ENCODE measurements around the gene LGALS9.
"Not testable (repeated sequence)": the region's sequence is repeated elsewhere in the genome, so short reads cannot be mapped to it uniquely, and the experiment has no call there.

Gene LGALS9

DNA sequence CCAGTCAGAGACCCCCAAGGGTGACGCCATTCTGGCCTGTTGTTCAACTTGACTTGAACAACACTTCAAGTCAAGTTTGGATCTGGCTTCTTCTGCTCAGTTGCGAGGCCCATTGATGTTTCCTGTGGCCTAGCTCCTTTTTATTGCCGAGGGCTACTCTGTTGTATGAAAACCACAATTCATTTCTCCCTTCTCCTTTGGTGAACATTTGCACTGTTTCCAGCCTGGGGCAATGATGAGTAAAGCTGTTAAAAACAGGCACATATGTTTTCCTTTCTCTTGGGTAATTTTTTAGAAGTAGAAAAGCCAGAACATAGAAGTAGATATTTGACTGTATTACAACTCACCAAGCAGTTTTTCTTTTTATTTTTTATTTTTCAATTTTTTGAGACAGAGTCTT lies 1.7 kb upstream of the LGALS9 start:
- DNase-seq (ENCODE audit: low spot score), result not testable (repeated sequence)

DNA sequence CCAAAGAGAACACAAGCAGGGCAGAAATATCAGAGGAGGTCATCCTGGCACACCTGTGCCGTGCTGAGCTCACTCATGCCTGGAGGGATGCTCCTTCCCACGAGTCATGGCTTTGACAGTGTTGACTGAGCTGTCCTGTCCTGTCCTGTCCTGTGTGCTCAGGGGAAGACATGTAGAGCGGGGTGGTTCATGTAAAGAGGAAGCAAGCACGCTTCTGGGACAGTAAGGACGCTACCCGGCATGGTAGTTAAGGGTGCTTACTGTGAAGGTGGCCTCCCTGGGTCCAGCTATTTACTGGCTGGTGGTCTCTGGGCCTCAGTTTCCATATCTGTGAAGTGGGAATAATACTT lies 398 bp downstream of the LGALS9 start:
- no peak for DNase-seq (ENCODE audit: low spot score)

DNA sequence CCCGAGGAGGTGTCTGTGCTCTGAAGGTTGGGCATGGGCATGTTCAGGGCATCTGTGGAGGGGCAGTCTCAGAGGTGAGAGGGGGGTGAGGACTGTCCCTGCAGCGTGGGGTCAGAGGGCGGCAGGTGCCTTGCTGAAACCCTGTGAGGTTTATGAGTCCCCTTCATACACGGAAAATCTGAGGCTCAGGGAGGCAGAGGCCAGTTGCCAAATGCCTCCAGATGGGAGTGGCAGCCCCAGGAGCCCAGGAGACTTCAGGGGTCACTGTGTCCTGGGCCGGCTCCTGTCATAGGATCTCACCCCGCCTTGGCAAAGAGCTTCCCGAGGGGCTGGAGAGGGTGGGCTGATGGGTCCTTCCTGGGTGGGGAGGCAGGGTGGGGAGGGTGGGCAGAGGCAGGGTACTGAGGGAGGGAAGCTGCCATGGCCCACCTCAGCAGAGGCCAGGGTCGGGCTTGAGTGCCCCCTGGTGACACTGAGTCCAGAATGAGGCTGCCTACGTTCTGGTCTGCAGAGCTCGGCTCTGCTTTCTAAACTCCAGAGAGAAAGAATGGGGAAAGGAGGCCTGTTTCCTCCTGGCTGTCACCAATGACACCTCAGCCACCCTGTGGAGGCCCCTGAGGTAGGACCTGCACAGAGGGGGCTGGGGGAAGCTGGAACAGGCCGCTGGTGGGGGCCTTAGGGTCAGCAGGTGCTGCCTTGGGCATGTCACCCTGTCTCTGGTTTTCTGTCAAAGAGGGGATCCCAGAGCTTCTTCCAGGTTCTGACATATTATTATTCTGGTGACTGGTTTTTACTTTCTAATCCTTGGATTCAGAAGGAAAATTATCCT lies 1.1 kb downstream of the LGALS9 start:
- DNase-seq (ENCODE audit: low spot score), result no peak

DNA sequence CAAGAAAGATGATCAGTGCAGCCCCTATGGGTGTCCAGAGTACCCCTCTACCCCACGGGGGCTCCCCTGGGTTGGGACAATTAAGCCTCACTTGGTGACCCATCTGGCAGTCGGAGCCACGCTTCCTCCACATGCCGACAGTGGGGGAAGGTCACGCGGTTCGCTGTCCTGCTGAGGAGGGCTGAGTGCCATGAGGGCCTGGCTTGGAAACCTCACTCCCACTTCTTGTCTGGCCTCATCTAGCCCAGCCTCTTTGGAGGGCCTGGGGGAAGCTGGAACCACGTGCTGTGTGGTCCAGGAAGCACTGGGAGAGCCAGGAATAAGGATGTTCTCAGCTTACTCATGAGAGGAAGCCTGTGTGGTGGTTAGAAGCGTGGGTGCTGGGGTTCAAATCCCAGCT lies 1.8 kb downstream of the LGALS9 start:
- peak; percentile 69 for DNase-seq (ENCODE audit: low spot score)

DNA sequence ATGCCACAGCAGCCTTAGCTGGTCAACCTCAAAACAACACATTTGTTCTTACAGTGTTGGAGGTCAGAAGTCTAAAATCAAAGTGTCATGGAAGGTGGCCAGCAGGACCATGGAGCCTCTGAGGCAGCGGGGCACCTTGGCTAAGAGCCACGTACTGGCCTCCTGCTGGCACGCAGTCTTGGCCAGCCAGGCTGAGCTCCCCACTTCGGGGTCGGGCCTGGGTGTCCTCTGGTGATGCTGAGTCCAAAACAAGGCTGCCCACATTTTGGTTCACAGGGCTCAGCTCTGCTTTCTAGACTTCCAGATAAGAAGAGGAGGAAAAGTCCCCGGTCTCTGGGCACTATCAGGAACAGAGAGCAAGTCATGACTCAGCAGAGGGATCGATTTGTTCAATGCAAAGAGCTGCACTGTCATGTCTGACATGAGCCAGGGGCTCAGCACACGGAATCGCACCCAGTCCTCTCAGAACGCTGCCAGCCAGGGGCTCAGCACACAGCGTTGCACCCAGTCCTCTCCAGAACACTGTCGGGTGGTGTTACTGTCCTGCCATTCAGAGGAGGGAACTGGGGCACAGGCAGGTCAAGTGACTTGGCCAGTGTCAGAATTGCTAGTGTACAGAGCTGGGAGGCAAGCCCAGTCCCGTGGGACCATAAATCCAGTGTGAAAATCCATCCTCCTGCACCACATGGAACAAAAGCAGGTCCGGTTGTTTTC lies 2.5 kb downstream of the LGALS9 start:
- peak; percentile 31 for DNase-seq (ENCODE audit: low spot score)

DNA sequence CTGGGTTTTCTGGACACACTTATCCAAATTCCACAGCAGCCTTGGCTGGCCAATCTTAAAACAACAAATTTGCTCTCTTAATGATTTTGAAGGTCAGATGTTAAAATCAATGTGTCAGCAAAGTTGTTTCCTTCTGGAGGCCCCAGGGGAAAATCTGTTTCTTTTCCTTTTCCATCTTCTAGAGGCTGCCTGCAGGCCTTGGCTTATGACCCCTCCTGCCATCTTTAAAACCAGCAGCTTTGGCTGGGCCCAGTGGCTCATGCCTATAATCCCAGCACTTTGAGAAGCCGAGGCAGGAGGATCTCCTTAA lies 3.0 kb downstream of the LGALS9 start:
- DNase-seq (ENCODE audit: low spot score), result no peak

DNA sequence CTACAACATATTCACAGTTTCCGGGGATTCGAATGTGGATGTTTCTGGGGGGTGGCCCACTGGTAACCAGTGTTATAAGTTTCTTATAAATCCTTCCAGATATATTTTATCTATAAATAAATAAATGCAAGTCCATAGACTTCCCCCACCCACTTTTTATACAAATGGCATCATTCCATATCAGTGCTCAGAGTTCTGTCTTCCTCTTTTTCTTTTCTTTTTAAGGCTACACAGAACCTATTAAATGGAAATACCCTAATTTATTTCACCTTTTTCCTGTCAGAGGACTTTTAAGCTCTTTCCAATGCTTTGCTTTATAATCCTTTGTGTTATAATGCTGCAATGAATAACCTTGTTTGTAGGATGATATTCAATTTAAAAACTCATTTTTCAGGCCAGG lies 3.8 kb downstream of the LGALS9 start:
- DNase-seq (ENCODE audit: low spot score), result no peak

DNA sequence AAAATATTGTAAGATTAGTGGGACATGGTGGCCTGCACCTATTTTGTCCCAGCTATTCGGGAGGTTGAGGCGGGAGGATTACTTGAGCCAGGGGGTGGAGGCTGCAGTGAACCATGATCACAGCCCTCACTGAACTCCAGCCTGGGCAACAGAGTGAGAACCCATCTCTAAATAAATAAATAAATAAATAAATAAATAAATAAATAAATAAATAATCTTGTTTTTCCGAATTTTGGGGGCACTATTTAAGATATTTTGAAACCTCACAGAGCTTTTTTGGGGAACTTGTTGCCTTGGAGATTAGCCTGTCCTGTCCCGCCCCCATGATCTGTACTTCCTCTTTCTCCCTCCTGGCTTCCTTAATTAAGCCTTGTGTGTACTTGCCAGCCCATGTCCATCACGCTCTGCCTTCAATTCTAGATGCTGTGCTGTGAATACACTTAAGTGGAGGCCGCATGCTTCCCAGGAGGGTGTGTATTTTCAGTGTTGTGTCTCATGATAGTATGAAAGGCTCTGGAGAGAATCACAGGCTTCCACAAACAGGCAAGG lies 4.4 kb downstream of the LGALS9 start:
- peak; percentile 57 for DNase-seq (ENCODE audit: low spot score)

DNA sequence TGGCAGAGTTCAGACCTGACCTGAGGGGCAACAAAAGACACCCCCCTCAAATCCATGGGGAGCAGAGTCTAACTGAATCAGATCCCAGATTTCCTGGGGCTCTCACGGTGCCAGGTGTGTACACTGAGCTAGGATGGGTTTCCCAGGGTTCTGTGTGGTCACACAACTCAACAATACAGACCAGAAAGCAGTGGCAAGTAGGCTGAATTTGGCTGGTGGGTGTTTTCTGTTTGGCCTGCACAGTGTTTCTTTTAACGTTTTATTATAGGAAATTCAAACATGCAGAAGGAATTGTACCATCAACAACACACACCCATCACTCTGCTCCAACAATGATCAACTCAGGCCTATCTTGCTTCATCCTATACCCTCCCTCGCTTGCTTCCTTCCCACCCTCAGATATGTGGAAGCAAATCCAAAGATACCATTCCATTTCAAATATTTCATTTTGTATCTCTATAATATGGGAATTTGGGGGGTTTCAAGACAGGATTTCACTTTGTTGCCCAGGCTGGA lies 5.1 kb downstream of the LGALS9 start:
- DNase-seq (ENCODE audit: low spot score), result not testable (repeated sequence)

DNA sequence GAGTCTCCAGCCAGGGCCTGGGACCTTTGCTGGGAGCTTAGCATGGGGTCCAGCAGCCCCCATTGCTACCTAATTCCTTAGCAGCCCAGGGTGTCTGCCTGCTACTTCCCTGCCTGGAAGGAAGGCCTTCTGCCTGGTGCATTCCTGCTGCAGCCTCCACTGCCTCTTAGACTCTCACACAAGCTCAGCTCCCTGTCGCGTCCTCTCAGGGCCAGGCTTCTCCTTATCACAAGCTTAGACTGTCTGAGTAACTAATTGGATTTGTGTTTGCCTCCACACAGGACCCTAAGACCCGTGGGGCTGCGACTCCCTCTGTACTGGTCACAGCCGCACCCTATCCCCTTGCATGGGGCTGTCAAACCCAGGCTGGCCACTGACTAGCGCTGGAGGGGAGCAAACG lies 6.8 kb downstream of the LGALS9 start:
- not testable (repeated sequence) for DNase-seq (ENCODE audit: low spot score)

DNA sequence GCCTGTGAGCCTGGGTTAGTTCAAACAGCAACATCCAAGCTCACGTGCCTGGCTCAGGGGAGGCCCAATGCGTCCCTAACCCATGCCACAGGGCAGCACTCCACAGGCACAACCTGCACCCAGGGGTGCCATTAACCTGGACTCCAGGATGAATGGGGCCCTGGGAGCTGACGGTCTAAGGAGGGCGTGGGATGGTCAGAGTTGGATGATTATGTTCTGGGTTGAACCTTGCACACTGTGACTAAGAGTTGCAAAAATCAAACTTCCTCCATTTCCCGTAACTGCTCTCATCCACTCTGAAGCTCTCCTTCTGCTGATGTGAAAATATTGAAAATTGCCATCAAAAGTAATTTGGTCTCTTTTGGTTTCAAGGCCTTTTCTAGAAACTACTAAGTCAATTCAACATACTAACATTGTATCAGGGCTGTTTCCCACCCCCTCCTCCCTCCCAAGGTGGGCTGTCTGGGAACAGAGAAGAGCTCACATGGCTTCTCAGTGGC lies 7.5 kb downstream of the LGALS9 start:
- not testable (repeated sequence) for DNase-seq (ENCODE audit: low spot score)

DNA sequence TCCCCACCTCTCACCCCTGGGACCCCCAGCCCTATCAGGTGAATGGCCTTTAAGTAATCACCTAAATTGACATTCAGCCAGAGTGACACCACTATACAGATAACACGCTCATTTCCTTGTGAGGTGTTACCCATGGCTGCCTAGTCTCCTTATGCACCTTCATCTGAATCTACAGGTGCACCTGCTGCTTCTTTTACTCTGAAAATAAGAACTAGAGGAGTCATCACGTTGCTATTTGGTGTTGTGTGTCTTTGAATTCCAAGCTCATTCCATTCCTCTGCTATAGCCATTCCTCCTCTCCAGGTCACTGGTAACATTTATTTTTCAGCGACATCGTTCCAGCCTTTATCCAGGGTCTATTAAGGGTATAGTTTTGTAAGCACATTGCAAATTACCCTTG lies 9.8 kb downstream of the LGALS9 start:
- no peak for DNase-seq (ENCODE audit: low spot score)

DNA sequence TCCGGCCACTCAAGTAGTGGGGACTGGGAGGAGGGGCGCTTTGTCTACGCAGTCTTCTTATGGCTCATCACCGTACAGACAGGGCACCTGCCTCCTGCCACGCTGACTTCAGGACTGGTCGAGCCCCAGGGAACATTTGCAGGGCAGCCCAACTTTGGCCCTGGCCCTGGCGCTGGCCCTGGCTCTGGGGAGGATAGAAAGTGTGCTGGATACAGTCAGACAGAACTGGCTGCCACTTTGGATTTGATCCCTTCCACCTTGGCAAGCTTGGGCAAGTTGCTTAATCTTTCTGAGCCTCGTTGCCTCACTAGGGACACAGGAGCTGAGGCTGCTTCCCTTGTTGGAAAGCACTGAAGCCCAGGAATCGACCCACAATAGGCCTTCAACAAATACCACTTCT lies 13.6 kb downstream of the LGALS9 start:
- no peak for DNase-seq (ENCODE audit: low spot score)

DNA sequence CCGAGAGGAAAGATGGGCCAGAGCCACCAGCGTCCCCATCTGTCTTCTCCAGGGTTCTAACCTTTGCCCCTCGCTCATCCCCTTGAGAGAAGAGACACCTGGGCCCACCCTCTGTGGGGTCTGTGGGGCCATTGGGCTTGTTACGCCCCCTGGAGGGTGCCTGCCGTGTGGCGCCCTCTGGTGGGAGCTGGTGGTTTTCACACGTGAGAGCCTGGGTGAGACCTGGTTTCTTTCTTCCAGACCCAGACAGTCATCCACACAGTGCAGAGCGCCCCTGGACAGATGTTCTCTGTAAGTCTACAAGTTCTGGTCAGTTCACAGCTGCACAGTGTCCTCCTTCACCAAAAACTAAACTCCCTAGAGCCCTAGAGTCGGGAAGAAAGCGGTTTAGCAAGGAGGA lies 14.6 kb downstream of the LGALS9 start:
- DNase-seq (ENCODE audit: low spot score), result not testable (repeated sequence)

DNA sequence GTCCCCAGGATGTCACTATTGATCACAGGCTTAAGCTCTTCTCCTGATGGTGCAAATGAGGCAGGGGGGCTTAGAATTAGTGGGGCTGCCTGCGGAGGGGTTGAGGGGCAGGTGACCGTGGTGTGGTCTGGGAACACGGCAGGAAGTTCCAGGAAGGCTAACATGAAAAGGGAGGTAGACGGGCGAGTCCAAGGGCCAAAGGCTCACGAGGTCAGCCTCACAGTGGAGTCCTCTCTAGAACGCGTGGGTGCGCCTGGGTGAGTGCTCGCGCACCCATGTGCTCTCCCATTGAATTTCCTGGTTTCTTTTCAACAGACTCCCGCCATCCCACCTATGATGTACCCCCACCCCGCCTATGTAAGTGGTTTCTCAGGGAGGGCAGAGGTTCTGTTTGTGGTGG lies 15.2 kb downstream of the LGALS9 start:
- DNase-seq (ENCODE audit: low spot score), result no peak

DNA sequence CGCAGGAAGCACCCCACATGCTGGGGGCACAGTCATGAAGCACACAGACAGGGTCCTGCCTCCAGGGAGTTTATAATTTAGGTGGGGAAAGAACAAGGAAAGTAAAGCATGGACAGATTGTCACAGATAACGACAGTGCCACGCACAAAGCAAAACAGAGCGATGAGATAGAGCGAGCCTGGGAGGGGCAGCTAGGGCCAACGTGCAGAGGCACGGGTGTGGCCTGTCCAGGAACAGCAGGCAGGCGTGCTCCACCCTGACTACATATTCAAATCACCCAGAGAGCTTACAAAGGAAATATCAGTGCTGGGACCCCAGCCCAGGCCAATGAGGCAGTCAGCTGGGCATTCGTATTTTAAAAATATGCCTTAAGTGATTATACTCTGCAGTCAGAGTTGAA lies 16.8 kb downstream of the LGALS9 start:
- no peak for DNase-seq (ENCODE audit: low spot score)

DNA sequence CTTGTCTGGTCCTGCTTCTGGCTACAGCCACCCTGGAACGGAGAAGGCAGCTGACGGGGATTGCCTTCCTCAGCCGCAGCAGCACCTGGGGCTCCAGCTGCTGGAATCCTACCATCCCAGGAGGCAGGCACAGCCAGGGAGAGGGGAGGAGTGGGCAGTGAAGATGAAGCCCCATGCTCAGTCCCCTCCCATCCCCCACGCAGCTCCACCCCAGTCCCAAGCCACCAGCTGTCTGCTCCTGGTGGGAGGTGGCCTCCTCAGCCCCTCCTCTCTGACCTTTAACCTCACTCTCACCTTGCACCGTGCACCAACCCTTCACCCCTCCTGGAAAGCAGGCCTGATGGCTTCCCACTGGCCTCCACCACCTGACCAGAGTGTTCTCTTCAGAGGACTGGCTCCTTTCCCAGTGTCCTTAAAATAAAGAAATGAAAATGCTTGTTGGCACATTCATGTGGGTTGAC lies 18.2 kb downstream of the LGALS9 start:
- DNase-seq (ENCODE audit: low spot score), result peak; percentile 38

DNA sequence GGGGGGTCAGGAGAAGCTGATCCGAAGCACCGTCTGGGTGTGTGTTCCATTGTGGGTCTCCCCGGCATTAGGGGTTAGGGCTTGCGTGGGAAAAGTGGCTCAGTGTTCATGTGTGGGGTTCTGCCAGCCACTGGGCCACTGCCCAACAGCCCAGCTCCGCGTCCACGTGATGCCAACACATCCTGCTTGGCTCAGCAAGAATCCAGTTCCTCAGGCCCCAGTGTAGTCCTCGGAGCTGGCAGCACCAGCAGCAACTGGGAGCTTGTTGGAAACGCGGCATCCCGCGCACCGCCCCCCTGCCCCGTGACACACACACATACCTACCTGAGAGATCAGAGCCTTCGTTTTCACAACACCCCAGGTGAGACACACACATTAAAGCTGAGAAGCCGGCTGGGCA lies 18.9 kb downstream of the LGALS9 start:
- DNase-seq (ENCODE audit: low spot score), result peak; percentile 66

DNA sequence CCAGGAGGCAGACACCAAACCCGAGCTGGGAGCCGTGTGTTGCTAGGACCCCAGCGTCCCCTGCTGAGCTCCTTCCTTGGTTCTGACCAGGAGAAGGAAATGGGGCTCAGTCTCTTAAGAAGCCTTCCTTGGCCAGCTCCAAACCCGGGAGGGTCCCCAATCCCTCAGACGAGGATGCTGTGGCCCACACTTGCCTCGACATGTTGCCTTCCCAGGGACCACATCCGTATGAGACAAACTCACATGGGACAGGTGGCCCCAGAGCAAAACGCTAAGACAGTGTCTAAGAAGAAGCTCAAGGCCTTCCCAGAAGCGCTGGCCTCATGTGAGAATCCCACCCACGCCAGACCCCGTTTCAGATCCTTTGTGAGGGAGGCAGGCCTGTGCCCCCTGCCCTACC lies 19.8 kb downstream of the LGALS9 start:
- no peak for DNase-seq (ENCODE audit: low spot score)

DNA sequence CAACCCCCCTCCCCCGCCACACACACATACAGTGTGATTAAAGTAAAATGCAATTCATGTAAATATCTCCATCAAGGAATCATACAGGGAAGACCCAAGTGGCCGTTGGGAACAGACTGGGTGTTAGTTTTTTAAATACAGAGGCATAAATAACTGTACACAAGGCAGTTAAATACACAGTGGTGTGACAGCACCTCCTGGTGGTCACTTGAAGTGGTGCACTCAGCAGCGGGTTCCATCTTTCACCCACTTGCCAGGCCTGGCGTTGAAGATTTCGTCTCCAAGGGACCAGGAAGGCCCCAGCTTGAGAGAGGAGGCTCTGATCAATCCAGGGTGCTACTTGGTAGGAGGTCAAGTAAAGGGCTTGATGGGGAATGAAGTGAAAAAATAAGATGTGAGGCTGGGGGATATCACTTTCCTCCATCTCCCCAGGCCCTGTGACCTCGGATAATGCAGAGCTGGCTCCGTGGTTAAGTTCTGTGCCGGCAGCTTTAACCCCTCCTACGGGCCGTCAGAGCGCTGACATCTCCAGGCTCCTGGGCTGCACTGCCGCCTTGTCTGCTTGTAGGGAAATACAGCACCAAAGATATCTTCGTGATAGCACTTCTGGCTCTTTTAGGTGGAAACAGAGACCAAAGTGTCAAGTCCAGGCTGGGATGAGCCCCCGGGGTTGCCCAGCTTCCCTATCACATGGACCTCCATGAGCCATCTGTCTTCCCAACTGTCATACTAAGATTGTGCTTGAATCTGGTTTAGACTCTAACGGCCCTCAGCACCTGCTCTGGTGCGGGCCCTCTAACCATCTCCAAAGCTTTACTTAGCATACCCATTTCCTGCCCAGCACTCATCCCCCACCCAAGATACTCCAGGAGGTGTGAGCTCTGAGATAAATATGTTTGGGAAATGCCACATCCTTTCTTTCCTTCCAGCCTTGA lies 20.7 kb downstream of the LGALS9 start:
- DNase-seq (ENCODE audit: low spot score), result peak; percentile 38

DNA sequence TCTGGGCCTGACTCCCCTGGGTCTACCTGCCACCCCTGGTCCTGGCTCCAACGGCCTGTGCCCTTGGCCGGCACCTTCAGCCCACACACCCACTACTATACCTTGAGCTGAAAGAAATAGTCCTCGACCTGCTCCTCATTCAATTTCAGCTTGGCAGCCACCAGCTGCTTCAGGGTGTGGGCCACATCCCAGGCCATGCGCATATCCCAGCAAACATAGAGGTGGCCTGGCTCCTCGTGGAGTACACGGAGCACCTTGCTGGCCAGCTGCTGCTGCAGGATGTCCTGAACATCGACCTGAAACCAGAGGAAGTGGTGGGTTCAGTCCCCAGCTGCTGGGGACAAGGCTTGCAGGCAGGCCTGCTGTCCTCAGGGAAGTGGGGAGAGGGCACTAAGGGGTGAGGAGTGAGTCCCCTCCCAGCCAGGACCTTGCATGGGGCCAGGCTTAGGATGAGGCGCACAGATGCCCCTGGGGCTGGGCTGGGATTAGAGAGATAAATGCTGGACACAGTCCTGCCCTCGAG lies 22.5 kb downstream of the LGALS9 start:
- not testable (repeated sequence) for DNase-seq (ENCODE audit: low spot score)

DNA sequence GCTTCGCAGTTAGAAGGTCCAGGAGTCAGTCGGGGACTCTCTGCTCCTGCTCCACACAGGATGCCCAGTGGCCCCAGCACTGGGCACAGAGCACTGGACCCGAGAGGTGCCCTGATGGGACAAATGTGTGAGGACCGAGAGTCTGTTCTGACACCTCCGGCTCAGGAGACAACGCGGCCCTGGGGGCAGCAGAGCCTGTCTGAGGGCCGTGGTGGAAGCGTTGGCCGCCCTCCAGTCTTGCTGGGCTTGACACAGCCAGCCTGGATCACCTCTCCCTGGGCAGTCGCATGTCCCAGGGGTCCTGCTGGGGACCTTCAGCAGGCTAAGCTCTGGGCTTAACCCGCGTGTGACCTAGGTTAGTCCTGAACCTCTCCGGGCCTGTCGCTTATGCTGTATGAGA lies 23.1 kb downstream of the LGALS9 start:
- no peak for DNase-seq (ENCODE audit: low spot score)

Data from globus pallidus (tissue), 1 donor.